ENCODE data around the gene ZNF814.

DNA sequence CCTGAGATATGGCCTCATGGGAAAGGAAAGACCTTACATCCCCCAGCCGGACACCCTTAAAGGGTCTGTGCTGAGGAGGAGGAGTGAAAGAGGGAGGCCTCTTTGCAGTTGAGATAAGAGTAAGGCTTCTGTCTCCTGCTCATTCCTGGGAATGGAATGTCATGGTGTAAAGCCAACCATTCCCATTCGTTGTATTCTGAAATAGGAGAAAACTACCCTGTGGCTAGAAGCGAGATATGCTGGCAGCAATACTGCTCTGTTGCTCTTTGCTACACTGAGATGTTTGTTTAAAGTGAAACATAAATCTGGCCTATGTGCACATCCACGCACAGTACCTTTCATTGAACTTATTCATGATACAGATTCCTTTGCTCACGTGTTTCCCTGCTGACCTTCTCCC, 59.5 kb downstream of the ZNF814 start:
- TF ChIP-seq POLR2AphosphoS5 (IDR thresholded peaks at IDR 0.05): no peak
- TF ChIP-seq, protein P1, sequence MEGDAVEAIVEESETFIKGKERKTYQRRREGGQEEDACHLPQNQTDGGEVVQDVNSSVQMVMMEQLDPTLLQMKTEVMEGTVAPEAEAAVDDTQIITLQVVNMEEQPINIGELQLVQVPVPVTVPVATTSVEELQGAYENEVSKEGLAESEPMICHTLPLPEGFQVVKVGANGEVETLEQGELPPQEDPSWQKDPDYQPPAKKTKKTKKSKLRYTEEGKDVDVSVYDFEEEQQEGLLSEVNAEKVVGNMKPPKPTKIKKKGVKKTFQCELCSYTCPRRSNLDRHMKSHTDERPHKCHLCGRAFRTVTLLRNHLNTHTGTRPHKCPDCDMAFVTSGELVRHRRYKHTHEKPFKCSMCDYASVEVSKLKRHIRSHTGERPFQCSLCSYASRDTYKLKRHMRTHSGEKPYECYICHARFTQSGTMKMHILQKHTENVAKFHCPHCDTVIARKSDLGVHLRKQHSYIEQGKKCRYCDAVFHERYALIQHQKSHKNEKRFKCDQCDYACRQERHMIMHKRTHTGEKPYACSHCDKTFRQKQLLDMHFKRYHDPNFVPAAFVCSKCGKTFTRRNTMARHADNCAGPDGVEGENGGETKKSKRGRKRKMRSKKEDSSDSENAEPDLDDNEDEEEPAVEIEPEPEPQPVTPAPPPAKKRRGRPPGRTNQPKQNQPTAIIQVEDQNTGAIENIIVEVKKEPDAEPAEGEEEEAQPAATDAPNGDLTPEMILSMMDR (IDR thresholded peaks at IDR 0.05): no peak
- no peak for TF ChIP-seq POLR2A (IDR thresholded peaks at IDR 0.05)
- TF ChIP-seq EP300 (IDR thresholded peaks at IDR 0.05): no peak
